HG03558 (cell line): Measurements from ENCODE around the gene COL5A3.
"Not testable (repeated sequence)": the region's sequence is repeated elsewhere in the genome, so short reads cannot be mapped to it uniquely, and the experiment has no call there.

Source experiments
- ATAC-seq: cut with Tn5 transposase; IDR thresholded peaks from one replicate; pipeline ENCODE4 v1.9.1; 2021; ENCODE audit warnings: moderate number of reproducible peaks; ENCODE audit not compliant: unreplicated experiment; ENCODE audit errors: extremely low read depth

The COL5A3 gene

DNA sequence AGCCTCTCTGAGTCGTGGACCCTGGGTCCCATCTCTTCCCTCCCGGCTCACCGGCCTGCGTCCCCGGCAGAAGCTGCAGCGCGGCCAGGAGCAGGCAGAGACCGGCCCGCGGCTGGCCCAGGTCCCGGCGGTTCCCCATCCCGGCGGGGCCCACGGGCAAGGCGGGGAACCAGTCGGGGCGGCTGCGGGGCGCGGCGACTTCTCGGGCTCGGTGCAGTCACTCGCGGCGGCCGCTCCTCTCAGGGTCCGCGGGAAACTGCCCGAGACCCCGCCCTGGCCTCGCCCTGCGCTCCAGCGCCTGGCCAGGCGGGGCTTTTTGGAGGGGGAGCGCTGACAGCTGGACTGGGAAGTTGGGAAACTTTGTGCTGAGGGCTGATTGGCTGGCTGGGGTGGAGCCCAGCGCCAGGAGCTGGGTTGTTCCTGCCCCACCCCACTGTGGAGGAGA, at the start of gene COL5A3:
Gene COL5A3, minus strand, starts transcription at position 258 of the 445 bp plus-strand sequence. Its CDS starts 119 bp downstream, at position 139.
- ATAC-seq, result no peak

DNA sequence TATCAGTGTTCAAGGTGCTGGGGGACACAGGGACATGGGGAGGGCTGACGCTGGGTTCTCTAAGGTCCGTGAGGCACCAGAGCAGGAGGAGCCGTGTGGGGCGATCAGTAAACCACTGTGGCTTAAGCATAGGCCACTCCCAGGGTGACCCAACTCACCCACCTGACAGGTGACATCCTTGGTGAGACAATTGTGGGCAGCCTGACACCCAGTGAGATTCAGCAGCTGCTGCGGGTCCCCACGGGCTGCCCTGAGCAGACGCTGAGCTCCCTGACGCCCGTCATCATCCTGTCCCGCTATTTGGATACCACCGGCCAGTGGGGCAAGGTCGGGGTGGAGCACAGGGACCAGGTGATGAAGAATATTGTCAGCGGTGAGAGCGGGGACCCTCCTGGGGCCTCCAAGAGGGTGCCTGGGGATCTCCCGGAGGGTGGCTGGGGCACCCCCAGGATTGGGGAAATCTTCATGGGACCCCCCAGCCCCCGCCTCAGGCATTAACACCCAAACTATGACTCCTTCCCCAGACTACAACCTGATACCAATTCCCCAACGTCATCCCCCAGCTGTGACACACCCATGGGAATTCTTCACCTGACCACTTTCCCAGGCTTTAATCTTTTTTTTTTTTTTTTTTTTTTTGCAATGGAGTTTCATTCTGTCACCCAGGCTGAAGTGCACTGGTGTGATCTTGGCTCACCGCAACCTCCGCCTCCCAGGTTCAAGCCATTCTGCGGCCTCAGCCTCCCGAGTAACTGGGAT, 42.5 kb upstream of the COL5A3 start:
- no peak for ATAC-seq

DNA sequence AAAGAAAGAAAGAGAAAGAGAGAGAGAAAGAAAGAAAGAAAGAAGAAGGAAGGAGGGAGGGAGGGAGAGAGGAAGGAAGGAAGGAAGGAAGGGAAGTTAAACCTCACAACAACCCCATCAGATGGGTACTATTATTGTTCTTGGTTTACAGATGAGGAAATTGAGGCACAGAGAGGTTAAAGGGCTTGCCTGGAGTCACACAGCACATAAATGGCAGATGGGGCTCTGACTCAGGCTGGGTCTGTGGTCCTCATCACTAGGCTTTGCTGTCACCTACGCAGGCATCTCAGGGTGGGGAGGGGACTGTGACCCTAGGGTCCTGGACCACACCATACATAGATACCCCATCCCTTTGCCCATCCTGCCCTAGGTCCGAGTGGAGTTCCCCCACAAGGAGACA, 39.3 kb upstream of the COL5A3 start:
- no peak for ATAC-seq

DNA sequence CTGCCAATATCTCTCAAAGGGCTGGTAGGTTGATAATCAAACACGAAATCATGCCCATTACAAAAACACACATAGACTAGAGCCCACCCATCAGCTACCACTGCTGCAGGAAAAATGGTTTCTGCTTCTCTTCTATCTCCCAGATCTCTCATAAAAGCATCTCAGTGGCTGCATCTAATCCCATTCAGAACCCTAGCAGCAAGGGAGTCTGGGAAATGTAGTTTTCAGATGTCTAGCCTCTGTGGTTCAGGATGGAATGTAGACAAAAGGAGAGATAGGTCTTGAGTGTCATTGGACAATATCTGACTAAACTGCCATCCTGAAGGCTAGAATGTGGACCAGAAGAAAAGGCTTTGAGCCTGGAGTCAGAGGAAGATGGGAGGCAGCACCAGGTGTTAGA, 35.1 kb upstream of the COL5A3 start:
- no peak for ATAC-seq

DNA sequence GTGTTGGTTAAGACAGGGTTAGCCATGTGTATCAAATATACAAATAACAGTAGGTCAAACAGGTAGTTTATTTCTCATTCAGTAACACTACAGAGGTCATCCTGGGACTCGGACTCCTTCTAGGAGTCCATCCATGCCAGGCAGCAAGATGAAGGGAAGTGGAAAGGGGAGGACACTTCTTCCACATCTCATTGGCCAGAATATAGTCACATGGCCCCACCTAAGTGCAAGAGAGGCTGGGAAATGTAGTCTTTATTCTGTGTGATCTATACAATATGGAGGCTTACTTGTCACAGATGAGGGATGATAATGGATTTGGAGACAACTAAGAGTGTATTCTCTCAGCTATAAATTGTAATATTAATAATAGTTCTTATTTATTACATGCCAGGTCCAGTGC, 34.1 kb upstream of the COL5A3 start:
- ATAC-seq, result no peak

DNA sequence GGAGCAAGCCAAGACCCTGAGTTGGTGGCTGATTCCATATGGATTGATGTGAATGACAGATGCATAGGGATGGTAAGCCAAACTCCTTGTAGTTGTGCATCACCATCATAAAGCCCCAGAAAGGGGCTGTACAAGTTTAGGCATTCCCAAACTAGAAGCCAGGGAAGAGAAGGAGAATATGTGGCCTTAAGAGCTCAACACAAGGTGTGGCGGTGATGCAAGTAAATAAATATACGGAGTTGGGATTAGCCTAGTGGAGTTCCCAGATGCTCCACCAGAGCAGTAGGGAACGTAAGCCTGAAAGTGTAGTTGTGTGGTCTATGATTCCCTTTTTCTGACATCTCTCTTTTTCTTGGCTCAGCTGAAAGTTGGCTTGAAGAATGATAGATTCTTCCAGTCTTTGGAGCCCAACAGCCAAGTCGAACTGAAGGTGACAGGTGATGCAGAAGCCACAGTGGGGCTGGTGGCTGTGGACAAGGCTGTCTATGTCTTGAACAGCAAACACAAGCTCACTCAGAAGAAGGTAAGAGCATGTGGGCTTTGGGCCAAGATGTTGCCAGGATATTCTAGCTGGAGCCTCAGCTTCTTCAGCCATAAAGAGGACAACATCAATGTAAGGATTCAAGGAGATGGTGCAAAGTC, 33.1 kb upstream of the COL5A3 start:
- ATAC-seq, result no peak

DNA sequence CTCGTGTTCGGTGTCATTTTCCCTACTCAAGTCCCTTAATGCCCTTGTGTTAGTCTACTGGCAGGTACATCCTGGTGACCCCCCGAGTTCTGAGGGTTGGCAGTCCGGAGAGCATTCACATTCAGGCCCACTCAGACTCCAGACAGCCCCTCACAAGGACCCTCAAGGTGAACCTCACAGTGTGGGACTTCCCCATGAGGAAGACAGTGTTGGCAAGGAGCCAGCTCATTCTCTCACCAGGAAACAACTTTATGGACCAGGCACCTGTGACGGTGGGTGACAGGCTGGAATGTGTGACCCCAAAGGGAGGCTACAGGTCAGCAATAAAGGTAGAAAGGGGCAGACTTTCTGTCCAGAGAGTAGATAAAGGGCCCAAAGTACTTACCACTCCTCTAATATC, 27.5 kb upstream of the COL5A3 start:
- no peak for ATAC-seq

DNA sequence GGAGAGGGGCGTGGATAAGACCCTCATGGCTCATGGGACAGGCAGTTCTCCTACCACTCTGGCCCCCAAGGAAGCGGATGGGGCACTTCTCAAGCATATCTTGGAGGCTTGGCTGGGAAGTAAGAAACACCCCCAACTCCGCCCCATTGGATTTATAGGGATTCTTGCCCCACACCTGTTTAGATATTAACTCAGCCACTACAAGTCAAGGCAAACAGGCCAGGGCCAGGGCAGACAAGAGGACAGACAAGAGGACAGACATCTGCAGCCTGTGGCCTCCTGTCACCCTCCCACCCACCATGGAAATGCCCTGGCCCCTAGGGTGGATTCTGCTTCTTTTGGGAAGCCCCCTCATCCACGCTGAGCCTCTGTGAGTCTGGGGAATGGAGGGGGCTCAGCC, 27.1 kb upstream of the COL5A3 start:
- no peak for ATAC-seq

DNA sequence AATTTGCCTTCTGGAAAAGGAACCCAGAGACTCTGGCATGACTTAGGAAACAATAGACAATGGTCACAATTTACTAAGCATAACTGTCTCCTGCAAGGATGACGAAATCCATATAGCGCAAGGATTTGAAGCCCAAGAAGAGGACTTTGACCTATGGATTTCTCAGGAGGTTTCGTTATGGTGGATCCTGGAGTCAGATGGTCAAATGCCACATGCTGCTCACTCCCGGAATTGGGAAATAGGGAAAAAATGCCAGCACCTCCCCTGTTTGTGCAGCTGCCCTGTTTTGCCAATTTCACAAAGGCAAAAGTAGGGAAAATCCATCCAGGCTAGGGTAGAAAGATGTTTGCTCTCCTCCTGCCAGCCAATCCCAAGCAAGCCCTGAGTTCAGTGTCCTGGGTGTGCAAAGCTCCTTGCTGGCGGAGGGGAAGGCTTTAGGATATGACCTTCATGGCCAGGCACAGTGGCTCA, 26.3 kb upstream of the COL5A3 start:
- no peak for ATAC-seq

DNA sequence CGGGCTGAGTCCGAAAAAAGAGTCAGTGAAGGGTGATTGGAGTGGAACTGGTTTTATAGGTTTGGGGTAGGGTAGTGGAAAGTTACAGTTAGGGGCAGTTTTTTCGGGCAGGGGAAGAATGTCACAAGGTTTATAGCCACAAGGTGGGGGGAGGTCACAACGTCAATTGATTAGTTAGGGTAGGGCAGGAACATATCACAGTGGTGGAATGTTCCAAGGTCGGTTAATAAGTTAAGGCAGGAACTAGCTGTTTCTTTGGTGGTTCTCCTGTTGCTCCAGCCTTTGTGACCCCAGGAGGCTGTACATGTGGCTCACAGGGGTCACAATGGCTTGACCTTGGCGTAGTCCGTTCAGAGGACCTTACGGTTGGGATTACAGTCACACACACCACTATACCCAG, 23.3 kb upstream of the COL5A3 start:
- no peak for ATAC-seq

DNA sequence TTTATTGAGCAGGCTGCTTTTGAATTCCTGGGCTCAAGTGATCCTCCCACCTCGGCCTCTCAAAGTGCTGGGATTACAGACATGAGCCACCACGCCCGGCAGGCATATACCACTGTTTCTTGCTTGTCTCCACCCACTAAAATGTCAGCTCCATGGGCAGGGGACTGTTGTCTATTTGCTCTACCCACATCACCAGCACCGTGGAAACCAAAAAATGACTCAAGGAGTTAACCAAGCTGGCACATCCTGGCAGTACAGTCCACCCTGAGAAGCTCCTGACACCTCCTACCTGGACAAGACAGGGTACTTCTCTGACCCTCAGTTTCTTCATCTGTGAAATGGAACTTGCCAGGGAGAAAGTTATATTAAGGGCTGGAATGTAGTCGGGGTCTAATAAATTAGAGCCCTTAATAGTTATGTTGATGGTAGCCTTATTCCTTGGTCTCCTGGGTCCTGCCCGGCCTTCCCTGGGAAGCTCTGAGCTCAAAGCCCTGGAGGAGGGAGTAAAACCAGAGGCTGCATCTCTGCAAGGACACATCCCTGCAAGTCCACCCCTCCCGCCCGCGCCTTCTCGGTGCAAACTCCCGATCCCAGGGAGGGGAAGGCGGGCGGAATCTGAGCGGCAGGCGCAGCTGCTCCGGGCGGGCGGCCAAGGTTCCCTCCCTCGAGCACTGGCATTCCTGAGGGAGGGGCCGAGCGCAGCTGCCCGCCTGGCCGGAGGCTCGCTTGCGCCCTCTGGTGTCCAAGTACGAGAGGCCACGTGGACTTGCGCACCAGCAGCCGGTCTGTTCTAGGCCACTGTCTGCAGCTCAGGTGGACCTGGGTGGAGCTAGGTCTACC, 17.1 kb upstream of the COL5A3 start:
- ATAC-seq, result no peak

DNA sequence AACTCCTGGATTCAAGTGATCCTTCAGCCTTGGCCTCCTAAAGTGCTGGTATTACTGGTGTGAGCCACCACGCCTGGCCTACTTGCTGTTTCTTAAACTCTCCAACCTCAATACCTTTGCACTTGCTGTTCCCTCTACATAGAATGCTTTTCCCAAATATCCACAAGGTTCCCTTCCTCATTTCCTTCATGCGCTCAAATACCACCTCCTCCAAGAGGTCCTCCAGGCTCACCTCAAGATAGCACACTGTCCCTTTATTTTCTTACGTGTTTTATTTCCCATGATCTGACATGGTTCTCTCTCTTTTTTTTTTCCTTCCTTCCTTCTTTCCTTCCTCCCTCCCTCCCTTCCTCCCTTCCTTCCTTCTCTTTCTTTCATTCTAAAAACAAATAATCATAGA, 16.4 kb upstream of the COL5A3 start:
- no peak for ATAC-seq

DNA sequence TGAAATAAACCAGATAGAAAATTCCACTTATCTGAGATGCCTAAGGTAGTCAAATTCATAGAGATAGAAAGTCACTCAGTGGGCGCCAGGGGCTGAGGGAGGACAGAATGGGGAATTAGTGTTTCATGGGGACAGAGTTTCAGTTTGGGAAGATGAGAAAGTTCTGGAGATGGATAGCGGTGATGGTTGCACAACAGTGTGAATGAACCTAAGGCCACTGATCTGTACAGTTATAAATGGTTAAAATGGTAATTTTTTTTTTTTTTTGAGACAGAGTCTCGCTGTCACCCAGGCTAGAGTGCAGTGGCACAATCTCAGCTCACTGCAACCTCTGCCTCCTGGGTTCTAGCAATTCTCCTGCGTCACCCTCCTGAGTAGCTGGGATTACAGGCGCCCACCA, 12.8 kb upstream of the COL5A3 start:
- not testable (repeated sequence) for ATAC-seq

DNA sequence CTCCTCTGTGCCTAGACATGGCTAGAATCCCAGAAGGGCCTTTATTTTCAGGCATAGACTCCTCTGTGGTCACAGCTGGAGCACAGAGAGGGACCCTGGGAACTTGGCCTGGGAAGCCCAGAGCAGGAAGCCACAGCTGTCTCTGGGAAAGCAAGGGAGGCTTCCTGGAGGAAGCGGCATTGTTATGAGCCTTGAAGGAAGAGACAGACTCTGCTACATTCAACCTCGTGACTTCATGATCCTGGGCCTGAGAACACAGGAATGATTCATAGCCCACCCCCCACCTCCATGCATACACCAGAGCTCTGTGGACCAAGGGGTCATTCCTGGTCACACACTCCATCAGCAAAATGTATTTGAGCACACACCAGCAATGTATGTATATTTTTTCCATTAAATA, 11.6 kb upstream of the COL5A3 start:
- ATAC-seq, result no peak

DNA sequence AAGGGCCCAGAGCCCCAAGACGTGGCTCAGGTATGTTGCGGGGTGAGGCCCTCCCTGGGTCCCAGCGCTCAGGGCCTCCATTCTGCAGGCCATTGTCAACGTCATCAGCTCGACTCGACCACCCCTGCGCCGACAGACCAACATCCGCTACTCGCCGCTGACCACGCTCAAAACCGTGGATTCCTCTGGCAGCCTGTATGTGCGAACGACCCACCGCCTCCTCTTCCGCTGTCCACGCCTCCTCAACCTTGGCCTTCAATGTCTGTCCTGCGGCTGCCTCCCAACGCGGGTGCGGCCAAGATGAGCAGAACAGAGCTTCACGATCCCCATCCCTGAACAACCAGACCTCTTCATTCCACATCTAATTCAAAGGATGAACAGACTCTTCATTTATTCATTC, 11.1 kb upstream of the COL5A3 start:
- ATAC-seq, result no peak

DNA sequence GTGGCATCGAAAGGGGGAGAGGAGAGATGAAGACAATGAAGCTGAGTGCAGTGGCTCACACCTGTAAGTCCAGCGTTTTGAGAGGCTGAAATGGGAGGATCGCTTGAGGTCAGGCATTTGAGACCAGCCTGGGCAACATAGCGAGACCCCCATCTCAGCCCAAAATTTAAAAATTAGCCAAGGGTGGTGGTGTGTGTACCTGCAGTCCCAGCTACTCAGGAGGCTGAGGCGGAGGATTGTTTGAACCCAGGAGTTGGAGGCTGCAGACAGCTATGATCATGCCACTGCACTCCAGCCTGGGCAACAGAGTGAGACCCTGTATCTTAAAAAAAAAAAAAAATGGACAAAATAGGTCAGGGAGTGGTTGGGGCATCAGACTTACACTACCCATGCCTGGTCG, 10.5 kb upstream of the COL5A3 start:
- ATAC-seq, result no peak

DNA sequence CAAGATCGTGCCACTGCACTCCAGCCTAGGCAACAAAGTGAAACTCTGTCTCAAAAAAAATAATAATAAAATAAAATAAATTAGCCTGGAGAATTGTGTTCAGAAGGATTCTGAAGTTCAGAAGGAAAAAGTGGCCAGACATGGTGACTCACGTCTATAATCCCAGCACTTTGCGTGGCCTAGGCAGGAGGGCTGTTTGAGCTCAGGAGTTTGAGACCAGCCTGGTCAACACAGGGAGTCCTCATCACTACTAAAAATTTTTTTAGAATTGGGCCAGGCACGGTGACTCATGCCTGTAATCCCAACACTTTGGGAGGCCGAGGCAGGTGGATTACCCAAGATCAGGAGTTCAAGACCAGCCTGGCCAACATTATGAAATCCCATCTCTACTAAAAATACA, 8.9 kb upstream of the COL5A3 start:
- no peak for ATAC-seq

DNA sequence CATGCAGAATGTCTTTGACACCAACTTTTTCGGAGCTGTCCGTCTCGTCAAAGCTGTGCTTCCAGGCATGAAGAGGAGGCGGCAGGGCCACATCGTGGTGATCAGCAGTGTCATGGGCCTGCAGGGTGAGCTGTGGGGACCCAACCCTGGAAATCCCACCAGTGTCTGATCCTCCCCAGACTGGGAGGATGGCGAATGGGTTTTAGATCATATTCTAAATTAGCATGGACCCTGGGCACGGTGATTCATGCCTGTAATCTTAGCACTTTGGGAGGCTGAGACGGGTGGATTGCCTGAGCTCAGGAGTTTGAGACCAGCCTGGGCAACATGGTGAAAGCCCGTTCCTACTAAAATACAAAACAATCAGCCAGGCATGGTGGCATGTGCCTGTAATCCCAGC, 8.5 kb upstream of the COL5A3 start:
- ATAC-seq, result no peak

DNA sequence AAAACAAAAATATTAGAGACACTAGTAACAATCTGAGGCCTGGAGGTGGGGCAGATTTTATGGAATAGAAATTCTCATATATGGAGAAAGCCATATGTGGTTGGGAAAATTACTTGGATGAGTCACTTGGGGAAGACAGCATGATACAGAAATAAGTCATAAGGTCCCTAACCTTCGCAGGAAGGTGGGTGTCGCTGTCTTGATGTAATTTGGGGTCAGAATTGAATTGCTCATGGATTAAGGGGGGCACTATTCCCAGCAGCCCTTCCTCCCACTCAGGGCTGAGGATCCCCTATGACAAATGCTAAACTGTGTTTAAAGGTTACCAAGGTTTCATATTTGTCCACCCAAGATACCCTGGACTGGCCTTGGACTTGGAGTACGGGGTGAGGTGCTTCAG, 8.0 kb upstream of the COL5A3 start:
- ATAC-seq, result no peak

DNA sequence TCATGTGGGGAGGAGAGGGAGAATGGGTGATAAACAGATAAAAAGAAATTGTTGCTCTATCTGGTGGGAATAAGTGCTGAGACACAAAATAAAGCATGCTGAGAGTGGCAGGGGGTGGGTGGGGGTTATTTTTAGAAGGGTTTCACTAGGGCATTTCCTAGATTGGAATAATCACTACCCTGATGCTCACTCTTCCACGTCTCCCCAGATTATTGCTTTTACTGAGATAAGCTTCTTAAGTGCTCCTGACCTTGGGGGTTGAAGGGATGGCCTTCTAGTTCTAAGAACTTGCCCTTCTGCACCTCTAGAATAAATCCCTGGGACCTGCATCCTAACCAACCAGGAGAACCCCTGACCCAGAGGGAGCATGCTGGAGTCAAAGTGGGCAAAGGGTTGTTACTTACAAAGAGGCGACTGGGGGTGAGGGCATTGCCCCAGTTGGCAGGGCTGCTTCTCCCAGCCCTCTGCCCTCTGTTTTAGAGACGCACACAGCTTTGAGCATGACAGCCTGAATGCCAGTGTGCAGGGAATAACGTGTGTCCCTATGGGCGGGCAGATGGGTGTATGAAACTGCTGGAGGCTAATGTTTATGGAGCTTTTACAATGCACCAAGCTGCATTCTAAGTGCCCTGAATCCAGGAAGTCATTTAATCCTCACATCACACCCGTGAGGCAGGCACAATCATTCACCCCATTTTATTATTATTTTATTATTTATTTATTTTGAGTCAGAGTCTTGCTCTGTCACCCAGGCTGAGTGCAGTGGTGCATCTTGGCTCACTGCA, 3.7 kb upstream of the COL5A3 start:
- ATAC-seq, result no peak
